Measurements from ENCODE around the gene CHST11.

DNA sequence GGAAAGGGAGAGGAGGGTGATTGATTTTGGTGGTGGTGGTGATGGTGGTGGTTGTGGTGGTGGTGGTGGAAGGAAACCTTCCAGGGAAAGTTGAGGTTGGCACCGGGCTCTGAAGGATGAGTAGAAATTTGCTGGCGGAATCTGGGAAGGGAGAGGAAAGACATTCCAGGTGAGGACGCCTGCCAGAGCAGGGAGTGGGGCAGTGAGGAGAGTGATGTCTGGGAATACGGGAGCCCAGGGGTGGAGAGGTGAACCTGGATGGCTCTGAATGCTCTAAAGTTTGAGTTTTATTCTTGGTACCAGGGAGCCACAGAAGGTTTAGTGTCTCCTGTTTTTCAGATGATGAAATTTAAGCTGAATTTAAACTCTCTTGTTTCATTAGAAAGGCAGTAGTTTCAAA, 16.0 kb downstream of the CHST11 start:
- TF ChIP-seq POLR2AphosphoS5 (IDR thresholded peaks at IDR 0.05; ENCODE audit: borderline replicate concordance, low read depth, low read length): no peak
- TF ChIP-seq EZH2 (IDR thresholded peaks at IDR 0.05): no peak
